ENCODE results near the gene EIF3D.

DNA sequence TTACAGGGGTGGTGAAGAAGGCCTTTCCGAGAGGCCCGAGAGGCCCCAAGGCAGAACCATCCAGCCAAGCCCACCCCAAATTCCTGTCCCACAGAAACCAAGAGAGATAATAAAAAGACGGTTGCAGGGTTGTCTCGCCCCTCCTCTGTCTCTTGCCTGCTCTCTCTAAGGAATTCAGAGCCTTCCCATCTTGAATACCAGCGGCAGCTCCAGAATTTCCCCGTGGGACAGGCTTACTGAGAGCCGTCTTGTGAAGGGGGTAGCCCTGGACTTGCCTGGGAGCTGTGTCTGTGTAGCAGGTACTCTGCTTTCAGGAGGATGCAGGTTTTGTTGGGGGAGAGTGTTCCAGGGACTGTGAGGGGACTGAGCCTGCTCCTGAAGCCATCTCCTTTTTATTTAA lies 9.6 kb upstream of the EIF3D start:
- TF ChIP-seq, protein P1, sequence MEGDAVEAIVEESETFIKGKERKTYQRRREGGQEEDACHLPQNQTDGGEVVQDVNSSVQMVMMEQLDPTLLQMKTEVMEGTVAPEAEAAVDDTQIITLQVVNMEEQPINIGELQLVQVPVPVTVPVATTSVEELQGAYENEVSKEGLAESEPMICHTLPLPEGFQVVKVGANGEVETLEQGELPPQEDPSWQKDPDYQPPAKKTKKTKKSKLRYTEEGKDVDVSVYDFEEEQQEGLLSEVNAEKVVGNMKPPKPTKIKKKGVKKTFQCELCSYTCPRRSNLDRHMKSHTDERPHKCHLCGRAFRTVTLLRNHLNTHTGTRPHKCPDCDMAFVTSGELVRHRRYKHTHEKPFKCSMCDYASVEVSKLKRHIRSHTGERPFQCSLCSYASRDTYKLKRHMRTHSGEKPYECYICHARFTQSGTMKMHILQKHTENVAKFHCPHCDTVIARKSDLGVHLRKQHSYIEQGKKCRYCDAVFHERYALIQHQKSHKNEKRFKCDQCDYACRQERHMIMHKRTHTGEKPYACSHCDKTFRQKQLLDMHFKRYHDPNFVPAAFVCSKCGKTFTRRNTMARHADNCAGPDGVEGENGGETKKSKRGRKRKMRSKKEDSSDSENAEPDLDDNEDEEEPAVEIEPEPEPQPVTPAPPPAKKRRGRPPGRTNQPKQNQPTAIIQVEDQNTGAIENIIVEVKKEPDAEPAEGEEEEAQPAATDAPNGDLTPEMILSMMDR (conservative IDR thresholded peaks at IDR 0.05) = no peak
- TF ChIP-seq EZH2 (IDR thresholded peaks at IDR 0.05; ENCODE audit: low read depth) = no peak
